RWPE1 (cell line): ENCODE results near the gene ZFYVE28.

Source experiments
- CTCF ChIA-PET: fragments of 350-600 bp; sonication (Branson Sonifier 250); formaldehyde crosslinking; extraction: SDS; loops from one replicate; lab custom pipeline; 2021; lab: Yijun Ruan, JAX
- POLR2A ChIA-PET: fragments of 400-600 bp; formaldehyde crosslinking; extraction: SDS; loops from one replicate; lab custom pipeline; 2020; ENCODE audit warnings: antibody characterized with exemption; ENCODE audit not compliant: low non-redundant PET; lab: Yijun Ruan, JAX
- DNase-seq: peaks from one replicate; pipeline ENCODE4 v3.0.0; 2012; ENCODE audit warnings: low spot score
- H3K27ac ChIP-seq: fragments of 450-650 bp; 2 replicates; pipeline ENCODE4 v1.5.1; 2017
- TF ChIP-seq, protein P1 (sequence below): fragments of 450-650 bp; conservative IDR thresholded peaks from 2 replicates; pipeline ENCODE4 v1.5.1; 2017; ENCODE audit warnings: low read depth, mild to moderate bottlenecking

The ZFYVE28 gene

DNA sequence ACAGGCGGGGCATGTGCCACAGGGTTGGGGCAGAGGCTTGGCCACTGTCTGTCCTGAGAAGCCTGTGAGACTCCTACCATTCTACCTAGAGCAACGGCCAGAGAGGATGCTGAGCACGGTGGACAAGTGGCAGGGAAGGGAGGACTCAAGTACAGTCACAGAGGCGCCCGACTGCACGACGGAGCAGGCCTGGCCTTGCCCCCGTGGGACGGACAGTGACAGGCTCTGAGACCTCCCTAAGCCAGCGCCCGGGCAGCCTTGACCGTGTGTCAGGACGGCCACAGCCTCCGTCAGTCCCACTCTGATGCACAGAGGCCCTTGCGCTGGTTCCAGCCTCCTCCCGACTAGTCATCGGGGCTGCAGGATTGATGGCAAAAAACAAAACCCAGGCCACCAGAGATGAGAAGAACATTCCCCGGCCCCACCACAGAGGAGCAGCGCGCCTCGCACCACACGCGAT, 119.9 kb downstream of the ZFYVE28 start:
- ChIA-PET POLR2A (no interaction called here), CTCF (no interaction called here)
- no peak for DNase-seq
- TF ChIP-seq, protein P1, sequence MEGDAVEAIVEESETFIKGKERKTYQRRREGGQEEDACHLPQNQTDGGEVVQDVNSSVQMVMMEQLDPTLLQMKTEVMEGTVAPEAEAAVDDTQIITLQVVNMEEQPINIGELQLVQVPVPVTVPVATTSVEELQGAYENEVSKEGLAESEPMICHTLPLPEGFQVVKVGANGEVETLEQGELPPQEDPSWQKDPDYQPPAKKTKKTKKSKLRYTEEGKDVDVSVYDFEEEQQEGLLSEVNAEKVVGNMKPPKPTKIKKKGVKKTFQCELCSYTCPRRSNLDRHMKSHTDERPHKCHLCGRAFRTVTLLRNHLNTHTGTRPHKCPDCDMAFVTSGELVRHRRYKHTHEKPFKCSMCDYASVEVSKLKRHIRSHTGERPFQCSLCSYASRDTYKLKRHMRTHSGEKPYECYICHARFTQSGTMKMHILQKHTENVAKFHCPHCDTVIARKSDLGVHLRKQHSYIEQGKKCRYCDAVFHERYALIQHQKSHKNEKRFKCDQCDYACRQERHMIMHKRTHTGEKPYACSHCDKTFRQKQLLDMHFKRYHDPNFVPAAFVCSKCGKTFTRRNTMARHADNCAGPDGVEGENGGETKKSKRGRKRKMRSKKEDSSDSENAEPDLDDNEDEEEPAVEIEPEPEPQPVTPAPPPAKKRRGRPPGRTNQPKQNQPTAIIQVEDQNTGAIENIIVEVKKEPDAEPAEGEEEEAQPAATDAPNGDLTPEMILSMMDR: no peak
- no peak overlapping the region for H3K27ac ChIP-seq

DNA sequence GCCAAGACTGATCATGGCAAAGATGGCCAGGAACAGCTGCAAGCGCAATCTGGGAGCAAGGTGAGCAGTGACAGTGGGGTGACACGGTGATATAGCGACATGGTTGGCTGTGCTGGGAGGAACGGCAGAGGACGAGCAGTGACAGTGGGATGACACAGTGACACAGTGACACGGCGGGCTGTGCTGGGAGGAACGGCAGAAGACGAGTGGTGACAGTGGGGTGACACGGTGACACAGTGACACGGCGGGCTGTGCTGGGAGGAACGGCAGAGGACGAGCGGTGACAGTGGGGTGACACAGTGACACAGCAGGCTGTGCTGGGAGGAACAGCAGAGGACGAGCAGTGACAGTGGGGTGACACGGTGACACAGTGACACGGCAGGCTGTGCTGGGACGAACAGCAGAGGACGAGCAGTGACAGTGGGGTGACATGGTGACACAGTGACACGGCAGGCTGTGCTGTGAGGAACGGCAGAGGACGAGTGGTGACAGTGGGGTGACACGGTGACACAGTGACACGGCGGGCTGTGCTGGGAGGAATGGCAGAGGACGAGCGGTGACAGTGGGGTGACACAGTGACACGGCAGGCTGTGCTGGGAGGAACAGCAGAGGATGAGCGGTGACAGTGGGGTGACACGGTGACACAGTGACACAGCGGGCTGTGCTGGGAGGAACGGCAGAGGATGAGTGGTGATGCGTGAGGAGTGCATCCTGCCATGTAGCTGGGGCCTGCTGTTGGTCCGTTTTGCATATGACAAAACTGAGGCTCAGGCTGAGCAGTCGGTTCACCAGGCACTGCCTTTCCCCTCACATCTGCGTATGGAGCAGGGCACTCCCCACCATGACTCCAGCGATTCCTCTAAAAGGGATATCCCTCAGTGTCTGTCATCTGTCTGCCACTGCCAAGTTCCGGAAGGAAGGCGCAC, 120.6 kb downstream of the ZFYVE28 start:
- POLR2A ChIA-PET: no interaction called here
- no peak overlapping the region for H3K27ac ChIP-seq
- CTCF ChIA-PET: no interaction called here
- TF ChIP-seq, protein P1: no peak
- no peak for DNase-seq

DNA sequence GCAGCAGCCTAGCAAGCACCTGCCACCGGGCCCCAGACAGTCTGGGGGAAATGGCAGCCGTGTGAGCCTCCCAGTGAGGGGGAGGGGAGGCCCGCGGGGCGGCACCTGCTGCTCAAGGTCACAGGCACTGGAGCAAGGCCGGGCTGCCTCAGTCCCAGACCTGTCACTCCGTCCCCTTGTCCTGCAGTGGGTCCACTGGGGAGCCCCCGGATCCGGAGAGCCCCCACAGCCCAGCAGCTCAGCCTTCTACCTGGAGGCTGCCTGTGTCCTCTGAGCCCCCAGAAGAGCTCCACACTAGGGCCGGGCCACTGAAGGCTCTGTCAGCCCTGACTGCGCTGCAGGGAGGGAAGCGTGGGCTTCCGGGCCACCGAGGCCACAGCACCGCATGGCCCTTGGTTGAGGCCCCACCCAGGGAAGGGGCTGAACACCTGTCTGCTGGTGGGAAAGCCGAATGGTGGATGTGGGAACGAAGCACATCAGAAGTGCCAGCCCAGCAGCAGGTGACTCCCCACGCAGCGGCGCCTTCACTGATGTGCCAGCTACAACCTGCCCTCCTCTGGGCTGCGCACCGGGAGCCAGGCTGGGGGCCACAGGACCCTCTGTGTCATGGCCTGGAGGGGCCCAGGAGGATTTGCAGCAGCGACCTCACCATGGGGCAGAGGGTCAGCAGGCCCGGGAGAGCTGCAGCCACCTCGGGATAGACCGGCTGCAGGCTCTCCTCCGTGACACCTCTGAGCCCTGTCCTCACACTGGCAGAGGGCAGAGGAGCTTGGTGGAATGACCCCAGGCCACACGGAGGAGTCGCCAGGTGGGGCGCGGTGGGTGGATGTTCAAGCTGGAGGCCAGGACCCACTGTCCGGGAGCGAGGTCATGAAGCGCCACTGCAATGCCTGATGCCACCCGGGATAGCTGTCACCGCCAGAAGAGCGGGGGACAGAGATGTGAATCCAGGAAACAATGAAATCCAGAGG, 121.5 kb downstream of the ZFYVE28 start:
- CTCF ChIA-PET: no interaction called here
- H3K27ac ChIP-seq: no peak overlapping the region
- TF ChIP-seq, protein P1: no peak
- no peak for DNase-seq
- POLR2A ChIA-PET: no interaction called here

DNA sequence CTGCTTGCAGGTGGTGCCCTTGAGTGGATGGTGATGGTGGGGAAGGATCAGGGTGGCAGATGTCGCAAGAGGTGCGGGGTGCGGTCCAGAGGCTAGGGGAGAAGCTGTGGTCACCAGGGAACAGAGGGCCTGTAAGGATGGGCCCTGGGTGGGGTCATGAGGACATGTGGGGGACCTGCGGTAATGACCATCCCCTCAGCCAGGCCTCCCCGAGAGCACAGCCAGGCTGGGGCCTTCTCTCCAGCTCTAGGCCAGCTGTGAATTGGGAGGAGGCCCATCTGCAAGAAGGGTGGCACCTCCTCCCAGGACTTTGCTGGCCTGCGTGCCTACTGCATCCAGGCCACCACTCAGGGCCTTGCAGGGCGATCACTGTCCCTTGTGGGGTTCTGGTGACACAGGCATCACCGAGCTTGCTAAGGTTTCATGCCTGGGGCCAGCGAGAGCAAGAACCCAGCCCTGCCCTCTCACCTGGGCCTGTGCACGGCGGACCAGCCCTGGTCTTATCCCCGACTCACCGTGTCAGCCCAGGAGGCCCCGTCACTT, 122.5 kb downstream of the ZFYVE28 start:
- H3K27ac ChIP-seq: no peak overlapping the region
- TF ChIP-seq, protein P1: no peak
- DNase-seq: no peak
- POLR2A ChIA-PET: no interaction called here
- CTCF ChIA-PET: no interaction called here

DNA sequence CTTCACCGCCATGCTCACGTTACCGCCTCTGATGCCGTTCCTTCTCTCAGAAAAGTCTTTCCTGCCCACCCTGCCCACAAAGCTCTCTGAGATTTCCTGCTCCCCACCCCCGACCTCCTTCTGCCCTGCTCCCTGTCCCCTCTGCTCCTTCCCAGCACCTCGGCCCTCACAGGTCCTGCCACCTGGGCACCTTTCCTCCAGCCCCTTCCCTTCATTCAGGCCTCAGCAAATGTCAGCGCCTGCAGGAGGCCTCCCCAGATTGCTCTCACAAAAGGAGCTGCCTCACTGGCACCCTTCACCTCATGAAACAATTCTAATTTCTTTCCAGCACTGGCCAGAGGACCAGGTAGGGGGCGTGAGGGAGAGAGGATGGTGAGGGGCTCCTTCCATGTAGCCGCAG, 122.9 kb downstream of the ZFYVE28 start:
- TF ChIP-seq, protein P1: no peak
- ChIA-PET CTCF (no interaction called here), POLR2A (no interaction called here)
- no peak for DNase-seq
- H3K27ac ChIP-seq: no peak overlapping the region

DNA sequence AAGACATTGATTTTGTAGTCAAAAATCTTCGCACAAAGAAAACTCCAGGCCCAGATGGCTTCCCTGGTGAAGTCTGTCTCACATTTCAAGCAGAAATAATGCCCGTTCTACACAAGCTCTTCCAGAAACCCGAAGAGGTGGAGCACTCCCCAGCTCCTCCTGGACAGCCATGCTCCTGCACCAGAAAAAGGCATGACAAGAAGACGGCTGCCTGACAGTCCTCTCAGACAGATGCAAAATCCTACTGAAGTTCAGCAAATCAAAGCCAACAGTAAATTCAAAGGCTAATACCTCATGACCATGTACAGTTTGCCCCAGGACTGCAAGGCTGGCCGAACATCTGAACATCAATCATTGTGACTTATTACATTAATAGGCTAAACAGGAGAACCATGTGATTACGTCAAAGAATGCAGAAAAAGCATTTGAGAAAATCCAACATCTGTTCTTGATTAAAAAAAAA, 125.8 kb downstream of the ZFYVE28 start:
- no peak for DNase-seq
- H3K27ac ChIP-seq: no peak overlapping the region
- CTCF ChIA-PET: no interaction called here
- TF ChIP-seq, protein P1: no peak
- POLR2A ChIA-PET: no interaction called here
